CD14-positive monocyte (primary cell): ENCODE measurements around the gene NEK2. TPM values are rescaled to one million over a fixed set of nuclear protein-coding genes. Genes with fewer than 3 reads are reported as not detected.
"Not testable (repeated sequence)": the region's sequence is repeated elsewhere in the genome, so short reads cannot be mapped to it uniquely, and the experiment has no call there.

Experiments used
- DNase-seq, 3 donors: peaks; one replicate each; pipeline ENCODE4 v3.0.0-alpha.2; 2011 to 2022
- H2AFZ ChIP-seq: 2 replicates; pipeline ENCODE4 v1.6.0; 2012; ENCODE audit warnings: mild to moderate bottlenecking, low read depth, low read length, inconsistent platforms; ENCODE audit not compliant: insufficient read depth, poor library complexity, severe bottlenecking
- H3K27ac ChIP-seq, 2 donors: 1 replicate in 1 of 2; 2 replicates in 1 of 2; pipeline ENCODE4 v1.5.1; 2012 to 2013; ENCODE audit warnings: low read length in 2 of 2, control low read depth in 1 of 2, inconsistent platforms in 1 of 2, low read depth in 1 of 2, mild to moderate bottlenecking in 1 of 2
- H3K27me3 ChIP-seq, 2 donors: one replicate each; pipeline versions ENCODE4 v1.6.0 to v1.6.1; 2011 to 2013; ENCODE audit warnings: low read length in 2 of 2; ENCODE audit not compliant: control insufficient read depth in 2 of 2, insufficient read depth in 2 of 2
- H3K36me3 ChIP-seq, 2 donors: replicated peaks in 1 of 2; 1 replicate in 1 of 2; 2 replicates in 1 of 2; pipeline versions ENCODE4 v1.5.1 to v1.6.1; 2012 to 2013; ENCODE audit warnings: low read length in 2 of 2, control low read depth in 1 of 2, inconsistent platforms in 1 of 2, mild to moderate bottlenecking in 1 of 2; ENCODE audit not compliant: insufficient read depth in 2 of 2, control insufficient read depth in 1 of 2
- H3K4me1 ChIP-seq, 2 donors: 1 replicate in 1 of 2; 2 replicates in 1 of 2; pipeline versions ENCODE4 v1.5.1 to v1.6.1; 2012 to 2013; ENCODE audit warnings: low read length in 2 of 2, control low read depth in 1 of 2, inconsistent platforms in 1 of 2, mild to moderate bottlenecking in 1 of 2, moderate library complexity in 1 of 2; ENCODE audit not compliant: insufficient read depth in 2 of 2, control insufficient read depth in 1 of 2
- H3K4me2 ChIP-seq: replicated peaks from 2 replicates; pipeline ENCODE3; 2012; ENCODE audit warnings: low read length, moderate library complexity, mild to moderate bottlenecking; ENCODE audit not compliant: poor library complexity, severe bottlenecking; ENCODE audit errors: extremely low read depth
- H3K4me3 ChIP-seq, 3 experiments: fragments of 200-600 bp in 1 of 3; sonication (generic) in 1 of 3; replicated peaks in 1 of 3; 1 replicate in 2 of 3; 2 replicates in 1 of 3; pipeline ENCODE4 v1.5.1; 2011 to 2013; ENCODE audit warnings: low read length in 3 of 3, mild to moderate bottlenecking in 3 of 3, control low read depth in 2 of 3, low read depth in 2 of 3, inconsistent platforms in 1 of 3, moderate library complexity in 1 of 3
- H3K79me2 ChIP-seq: 2 replicates; pipeline ENCODE4 v1.6.0; 2012; ENCODE audit warnings: mild to moderate bottlenecking, control low read depth, inconsistent platforms, low read length, moderate library complexity; ENCODE audit not compliant: insufficient read depth
- H3K9ac ChIP-seq: 2 replicates; pipeline ENCODE4 v1.6.0; 2017; ENCODE audit warnings: low read length, mild to moderate bottlenecking; ENCODE audit not compliant: insufficient read depth, poor library complexity, severe bottlenecking
- H3K9me3 ChIP-seq, 2 donors: replicated peaks in 1 of 2; 1 replicate in 1 of 2; 2 replicates in 1 of 2; pipeline versions ENCODE4 v1.5.1 to v1.6.1; 2012 to 2013; ENCODE audit warnings: low read length in 2 of 2, control low read depth in 1 of 2; ENCODE audit not compliant: control insufficient read depth in 1 of 2, insufficient read depth in 1 of 2
- H4K20me1 ChIP-seq: 2 replicates; pipeline ENCODE4 v1.6.0; 2012; ENCODE audit warnings: mild to moderate bottlenecking, low read length, control low read depth, moderate library complexity; ENCODE audit not compliant: insufficient read depth
- H3K27ac Mint-ChIP-seq, 7 donors: one replicate each; pipeline ENCODE4 v1.8.0; 2020; ENCODE audit warnings: mild to moderate bottlenecking in 7 of 7, mixed read lengths in 7 of 7, moderate library complexity in 6 of 7, inconsistent platforms in 2 of 7
- H3K27me3 Mint-ChIP-seq, 3 donors: one replicate each; pipeline ENCODE4 v1.8.0; 2021 to 2022; ENCODE audit warnings: low read depth in 3 of 3, mild to moderate bottlenecking in 3 of 3, mixed read lengths in 3 of 3, moderate library complexity in 3 of 3, inconsistent platforms in 1 of 3
- H3K36me3 Mint-ChIP-seq, 2 donors: one replicate each; pipeline ENCODE4 v1.8.0; 2020; ENCODE audit warnings: mixed read lengths in 2 of 2, inconsistent platforms in 1 of 2, mild to moderate bottlenecking in 1 of 2
- H3K4me1 Mint-ChIP-seq: one replicate; pipeline ENCODE4 v1.8.0; 2020; ENCODE audit warnings: mild to moderate bottlenecking, mixed read lengths
- H3K4me3 Mint-ChIP-seq, 2 donors: one replicate each; pipeline ENCODE4 v1.8.0; 2020; ENCODE audit warnings: mild to moderate bottlenecking in 2 of 2, mixed read lengths in 2 of 2, moderate library complexity in 1 of 2
- H3K9me3 Mint-ChIP-seq, 7 donors: one replicate each; pipeline ENCODE4 v1.8.0; 2020 to 2022; ENCODE audit warnings: mixed read lengths in 7 of 7, mild to moderate bottlenecking in 6 of 7, moderate library complexity in 6 of 7, inconsistent platforms in 2 of 7
- WGBS: methylation state at CpG from one replicate; pipeline ENCODE4 v1.1.5; 2013; ENCODE audit warnings: missing lambda C conversion rate; ENCODE audit not compliant: insufficient coverage; 5-methylcytosine and 5-hydroxymethylcytosine counted together
- intact Hi-C, 2 donors: fragments of 100-400 bp; cut with micrococcal nuclease; formaldehyde crosslinking; loops; one replicate each; pipeline versions ENCODE4 v1.15.0 to v1.15.1; 2023
- polyA plus RNA-seq, 3 donors: library from polyadenylated mRNA; depleted of rRNA in 1 of 3; unstranded in 2 of 3; stranded (reverse) in 1 of 3; fragments of 300-500 nt in 2 of 3; fragments of >200 nt in 1 of 3; fragmentation: Illumina TruSeq in 2 of 3; gene quantifications; 1 replicate in 2 of 3; 2 replicates in 1 of 3; pipeline ENCODE4 v1.2.3, GENCODE V29; 2012 to 2021
- TF ChIP-seq, protein P1 (sequence below): fragments of 200-600 bp; IDR thresholded peaks from one replicate; pipeline ENCODE4 v1.8.0; 2022; ENCODE audit warnings: antibody characterized with exemption, mild to moderate bottlenecking

NEK2 gene
- polyA plus RNA-seq, 3 donors = not detected

DNA sequence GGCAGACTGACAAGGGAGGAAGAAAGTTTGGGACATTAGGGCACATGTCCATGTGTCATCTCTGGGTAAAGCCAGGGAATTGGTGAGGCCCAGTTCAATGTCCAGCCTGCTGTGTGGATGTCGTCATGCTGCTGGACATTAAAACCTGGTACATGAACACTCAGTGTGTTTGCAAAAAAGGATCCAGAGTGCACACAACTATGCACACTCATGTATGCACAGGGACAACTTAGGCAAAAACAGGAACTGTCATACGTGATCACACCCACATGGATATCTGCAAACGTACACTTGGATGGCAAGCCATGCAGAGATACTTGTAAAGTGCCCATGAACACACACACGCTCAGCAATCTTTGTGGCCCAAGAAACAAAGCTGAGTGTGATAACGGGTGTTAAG, 47.9 kb upstream of the NEK2 start:
- TF ChIP-seq, protein P1, sequence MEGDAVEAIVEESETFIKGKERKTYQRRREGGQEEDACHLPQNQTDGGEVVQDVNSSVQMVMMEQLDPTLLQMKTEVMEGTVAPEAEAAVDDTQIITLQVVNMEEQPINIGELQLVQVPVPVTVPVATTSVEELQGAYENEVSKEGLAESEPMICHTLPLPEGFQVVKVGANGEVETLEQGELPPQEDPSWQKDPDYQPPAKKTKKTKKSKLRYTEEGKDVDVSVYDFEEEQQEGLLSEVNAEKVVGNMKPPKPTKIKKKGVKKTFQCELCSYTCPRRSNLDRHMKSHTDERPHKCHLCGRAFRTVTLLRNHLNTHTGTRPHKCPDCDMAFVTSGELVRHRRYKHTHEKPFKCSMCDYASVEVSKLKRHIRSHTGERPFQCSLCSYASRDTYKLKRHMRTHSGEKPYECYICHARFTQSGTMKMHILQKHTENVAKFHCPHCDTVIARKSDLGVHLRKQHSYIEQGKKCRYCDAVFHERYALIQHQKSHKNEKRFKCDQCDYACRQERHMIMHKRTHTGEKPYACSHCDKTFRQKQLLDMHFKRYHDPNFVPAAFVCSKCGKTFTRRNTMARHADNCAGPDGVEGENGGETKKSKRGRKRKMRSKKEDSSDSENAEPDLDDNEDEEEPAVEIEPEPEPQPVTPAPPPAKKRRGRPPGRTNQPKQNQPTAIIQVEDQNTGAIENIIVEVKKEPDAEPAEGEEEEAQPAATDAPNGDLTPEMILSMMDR = no peak
- H3K4me2 ChIP-seq = no peak overlapping the region

DNA sequence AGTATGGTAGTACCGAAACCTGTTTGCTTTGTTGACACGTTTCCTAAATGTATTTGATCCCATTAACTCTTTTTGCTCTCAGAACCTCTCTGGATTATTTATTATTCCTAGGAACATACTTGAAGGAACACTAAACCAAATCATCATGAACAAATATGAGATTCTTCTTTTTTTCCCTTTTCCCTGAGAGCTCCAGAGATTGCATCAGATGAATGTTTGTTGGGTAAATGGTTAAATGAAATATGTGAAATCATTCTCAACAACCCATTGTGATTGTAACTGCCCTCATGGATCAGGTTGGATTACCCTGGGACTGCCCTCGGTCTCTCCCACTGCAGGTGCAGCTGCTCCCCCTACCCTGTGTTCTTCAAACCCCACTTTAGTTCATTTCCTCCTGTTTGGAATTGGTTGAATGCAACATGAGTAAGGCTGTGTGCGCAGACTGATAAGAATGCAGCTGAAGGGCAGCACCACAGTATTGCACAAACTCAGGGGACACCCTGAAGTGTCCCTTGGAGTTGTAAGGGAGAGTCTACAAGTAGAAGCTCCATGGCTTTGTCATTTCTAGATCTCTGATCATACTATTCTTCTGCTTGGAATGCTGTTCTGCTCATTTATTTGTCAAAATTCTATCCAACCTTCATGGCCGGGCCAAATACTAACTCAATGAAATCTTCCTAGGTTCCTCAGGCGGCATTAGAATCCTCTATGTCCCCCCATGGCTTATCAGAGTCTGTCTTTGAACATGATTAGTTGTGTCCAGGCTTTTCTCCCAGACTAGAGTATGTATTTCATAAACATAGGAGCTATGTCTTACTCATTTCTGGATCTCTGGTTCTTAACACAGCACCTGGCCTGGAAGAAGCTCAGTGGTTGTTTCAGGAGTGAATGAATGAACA, 47.1 kb upstream of the NEK2 start:
- intact Hi-C loops = no loop called here
- TF ChIP-seq, protein P1 = no peak
- Histone ChIP-seq H3K4me2 (no peak overlapping the region), H3K4me3 (no peak overlapping the region), H4K20me1 (no peaks in the 10 kb centered on the region), H3K27ac (no peak overlapping the region), H3K36me3 (no peaks in the 10 kb centered on the region), H3K79me2 (no peaks in the 10 kb centered on the region), H3K4me1 (no peaks in the 10 kb centered on the region), H3K9ac (no peak overlapping the region), H3K9me3 (no peaks in the 10 kb centered on the region), H3K27me3 (no peaks in the 10 kb centered on the region), H2AFZ (no peak overlapping the region)
- Mint-ChIP-seq H3K27me3 (peaks cover 0 to 5% (median 0%) of the 10 kb centered on the region in 3 donors), H3K27ac (no peak overlapping the region), H3K4me3 (no peak overlapping the region), H3K4me1 (peaks cover 2% of the 10 kb centered on the region), H3K9me3 (peaks cover 0 to 7% (median 3%) of the 10 kb centered on the region in 7 donors), H3K36me3 (no peaks in the 10 kb centered on the region)
- DNase-seq = no peak
- WGBS = 100% methylated on average over 1 of the region's 6 CpGs

More for the DNA sequence above, 47.9 kb upstream of the NEK2 start:
- H3K27ac ChIP-seq = no peak overlapping the region
- H4K20me1 ChIP-seq = no peaks in the 10 kb centered on the region
- WGBS = 60% methylated on average over 4 of the region's 5 CpGs
- no peaks in the 10 kb centered on the region for H3K27me3 ChIP-seq
- H3K4me3 ChIP-seq = no peak overlapping the region
- Mint-ChIP-seq H3K4me3 (no peak overlapping the region), H3K9me3 (peaks cover 0 to 7% (median 3%) of the 10 kb centered on the region in 7 donors), H3K36me3 (no peaks in the 10 kb centered on the region), H3K4me1 (peaks cover 2% of the 10 kb centered on the region), H3K27ac (no peak overlapping the region), H3K27me3 (peaks cover 0 to 5% (median 0%) of the 10 kb centered on the region in 3 donors)
- intact Hi-C loops = no loop called here
- H3K9ac ChIP-seq = no peak overlapping the region
- H3K9me3 ChIP-seq = no peaks in the 10 kb centered on the region
- no peaks in the 10 kb centered on the region for H3K36me3 ChIP-seq
- DNase-seq = no peak
- no peak overlapping the region for H2AFZ ChIP-seq
- no peaks in the 10 kb centered on the region for H3K79me2 ChIP-seq
- H3K4me1 ChIP-seq = no peaks in the 10 kb centered on the region

DNA sequence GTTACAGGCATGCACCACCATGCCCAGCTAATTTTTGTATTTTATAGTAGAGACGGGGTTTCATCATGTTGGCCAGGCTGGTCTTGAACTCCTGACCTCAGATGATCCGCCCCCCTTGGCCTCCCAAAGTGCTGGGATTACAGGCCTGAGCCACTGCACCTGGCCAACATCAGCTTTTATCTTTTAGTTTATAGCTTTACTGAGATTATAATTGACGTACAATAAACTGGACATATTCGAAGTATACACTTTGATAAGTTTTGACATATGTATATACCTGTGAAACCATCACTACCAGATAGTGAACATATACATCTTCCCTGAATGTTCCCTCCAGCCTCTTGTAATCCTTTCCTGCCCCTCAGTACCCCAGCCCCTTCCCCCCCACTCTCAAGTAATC, 41.1 kb upstream of the NEK2 start:
- H3K4me3 Mint-ChIP-seq, H3K36me3 Mint-ChIP-seq, H3K27ac ChIP-seq, H3K79me2 ChIP-seq, DNase-seq, H3K9me3 ChIP-seq, H3K4me1 ChIP-seq, H4K20me1 ChIP-seq, H3K4me1 Mint-ChIP-seq, H3K9ac ChIP-seq, intact Hi-C loops, H3K27ac Mint-ChIP-seq, H3K36me3 ChIP-seq, H3K27me3 ChIP-seq, H3K4me3 ChIP-seq, H3K4me2 ChIP-seq, H3K27me3 Mint-ChIP-seq, H2AFZ ChIP-seq: not testable (repeated sequence)
- H3K9me3 Mint-ChIP-seq = peaks cover 1 to 13% (median 4%) of the 10 kb centered on the region in 7 donors
- WGBS = 100% methylated on average over 2 of the region's 4 CpGs
